GM12892 (cell line): ENCODE measurements around the gene HOXC4.

Experiments used
- POLR2A ChIP-seq: IDR thresholded peaks from 2 replicates; pipeline ENCODE4 v1.6.1; 2011; ENCODE audit warnings: low read depth, low read length, control low read depth
- POLR2AphosphoS5 ChIP-seq: IDR thresholded peaks from 2 replicates; pipeline ENCODE4 v1.6.1; 2011; ENCODE audit warnings: low read depth, low read length, control low read depth
- TAF1 ChIP-seq: IDR thresholded peaks from 2 replicates; pipeline ENCODE4 v1.6.1; 2011; ENCODE audit warnings: low read depth, mild to moderate bottlenecking, control low read depth, low read length, borderline replicate concordance

GRCh38 chr12:54053751-54054741, at the start of gene HOXC4:
- TF ChIP-seq POLR2A (no peak; the same call in 1 of the 2 replicates), TAF1 (no peak), POLR2AphosphoS5 (no peak)
